ENCODE data around the gene ANKH. TPM values are rescaled to one million over a fixed set of nuclear protein-coding genes. Genes with fewer than 3 reads are reported as not detected.
"Not testable (repeated sequence)": the region's sequence is repeated elsewhere in the genome, so short reads cannot be mapped to it uniquely, and the experiment has no call there.

Gene ANKH
- polyA plus RNA-seq, 4 donors: 33.0 to 82.2 (median 41.9) TPM

- not testable (repeated sequence) for FAIRE-seq; H3K4me3 ChIP-seq (ENCODE audit: low read depth in 1 of 3, low read length in 3 of 3); H3K27ac ChIP-seq (ENCODE audit: low read depth in 1 of 3, low read length in 2 of 3); H3K36me3 ChIP-seq (ENCODE audit: control insufficient read depth in 3 of 3, insufficient read depth in 2 of 3, low read depth in 1 of 3, low read length in 3 of 3); H3K27me3 ChIP-seq (ENCODE audit: control insufficient read depth in 3 of 3, insufficient read depth in 3 of 3, low read length in 3 of 3); DNase-seq; H3K4me1 ChIP-seq (ENCODE audit: control insufficient read depth in 3 of 3, insufficient read depth in 2 of 3, low read depth in 1 of 3, low read length in 2 of 3); H3K9me3 ChIP-seq (ENCODE audit: control insufficient read depth in 2 of 2, insufficient read depth in 1 of 2, low read depth in 1 of 2, low read length in 1 of 2)
- WGBS, 3 donors: 98 to 99% (median 98%) methylated on average over 5 of the region's 7 CpGs
Measured at GRCh38 chr5:14837423-14838122, 34.0 kb downstream of the ANKH start.

GRCh38 chr5:14834584-14835550 lies 36.7 kb downstream of the ANKH start:
- peaks cover 0 to 5% (median 1%) of the 10 kb centered on the region in 3 donors for H3K36me3 ChIP-seq (ENCODE audit: control insufficient read depth in 3 of 3, insufficient read depth in 2 of 3, low read depth in 1 of 3, low read length in 3 of 3)

GRCh38 chr5:14834062-14834461 lies 37.5 kb downstream of the ANKH start:
- Histone ChIP-seq H3K9me3 (ENCODE audit: control insufficient read depth in 2 of 2, insufficient read depth in 1 of 2, low read depth in 1 of 2, low read length in 1 of 2) (no peaks in the 10 kb centered on the region), H3K4me3 (ENCODE audit: low read depth in 1 of 3, low read length in 3 of 3) (no peak overlapping the region), H3K27ac (ENCODE audit: low read depth in 1 of 3, low read length in 2 of 3) (no peak overlapping the region), H3K27me3 (ENCODE audit: control insufficient read depth in 3 of 3, insufficient read depth in 3 of 3, low read length in 3 of 3) (no peaks in the 10 kb centered on the region), H3K36me3 (ENCODE audit: control insufficient read depth in 3 of 3, insufficient read depth in 2 of 3, low read depth in 1 of 3, low read length in 3 of 3) (peaks cover 0 to 5% (median 1%) of the 10 kb centered on the region in 3 donors), H3K4me1 (ENCODE audit: control insufficient read depth in 3 of 3, insufficient read depth in 2 of 3, low read depth in 1 of 3, low read length in 2 of 3) (no peaks in the 10 kb centered on the region)
- FAIRE-seq: no peak
- DNase-seq: no peak
- WGBS, 3 donors: 84 to 95% (median 89%) methylated on average over 2 of the region's 2 CpGs

More at GRCh38 chr5:14834584-14835550, 36.7 kb downstream of the ANKH start:
- DNase-seq (no peak), FAIRE-seq (no peak)
- 91 to 98% (median 95%) methylated on average over 11 of the region's 11 CpGs for WGBS, 3 donors
- H3K9me3 ChIP-seq (ENCODE audit: control insufficient read depth in 2 of 2, insufficient read depth in 1 of 2, low read depth in 1 of 2, low read length in 1 of 2): no peaks in the 10 kb centered on the region
- no peak overlapping the region for H3K27ac ChIP-seq (ENCODE audit: low read depth in 1 of 3, low read length in 2 of 3)
- no peak overlapping the region for H3K4me3 ChIP-seq (ENCODE audit: low read depth in 1 of 3, low read length in 3 of 3)
- no peaks in the 10 kb centered on the region for H3K4me1 ChIP-seq (ENCODE audit: control insufficient read depth in 3 of 3, insufficient read depth in 2 of 3, low read depth in 1 of 3, low read length in 2 of 3)
- no peaks in the 10 kb centered on the region for H3K27me3 ChIP-seq (ENCODE audit: control insufficient read depth in 3 of 3, insufficient read depth in 3 of 3, low read length in 3 of 3)

- Histone ChIP-seq H3K9me3 (ENCODE audit: control insufficient read depth in 2 of 2, insufficient read depth in 1 of 2, low read depth in 1 of 2, low read length in 1 of 2) (no peaks in the 10 kb centered on the region), H3K27me3 (ENCODE audit: control insufficient read depth in 3 of 3, insufficient read depth in 3 of 3, low read length in 3 of 3) (no peaks in the 10 kb centered on the region), H3K36me3 (ENCODE audit: control insufficient read depth in 3 of 3, insufficient read depth in 2 of 3, low read depth in 1 of 3, low read length in 3 of 3) (peaks cover 0 to 13% (median 0%) of the 10 kb centered on the region in 3 donors), H3K27ac (ENCODE audit: low read depth in 1 of 3, low read length in 2 of 3) (no peak overlapping the region), H3K4me1 (ENCODE audit: control insufficient read depth in 3 of 3, insufficient read depth in 2 of 3, low read depth in 1 of 3, low read length in 2 of 3) (no peaks in the 10 kb centered on the region), H3K4me3 (ENCODE audit: low read depth in 1 of 3, low read length in 3 of 3) (no peak overlapping the region)
- 85 to 100% (median 95%) methylated on average over 2 of the region's 2 CpGs for WGBS, 3 donors
- FAIRE-seq: no peak
- DNase-seq: no peak
Measured at GRCh38 chr5:14831006-14831338, 40.6 kb downstream of the ANKH start.

GRCh38 chr5:14830210-14831005 lies 41.2 kb downstream of the ANKH start:
- Histone ChIP-seq H3K9me3 (ENCODE audit: control insufficient read depth in 2 of 2, insufficient read depth in 1 of 2, low read depth in 1 of 2, low read length in 1 of 2) (no peaks in the 10 kb centered on the region), H3K27me3 (ENCODE audit: control insufficient read depth in 3 of 3, insufficient read depth in 3 of 3, low read length in 3 of 3) (no peaks in the 10 kb centered on the region), H3K4me3 (ENCODE audit: low read depth in 1 of 3, low read length in 3 of 3) (no peak overlapping the region), H3K4me1 (ENCODE audit: control insufficient read depth in 3 of 3, insufficient read depth in 2 of 3, low read depth in 1 of 3, low read length in 2 of 3) (no peaks in the 10 kb centered on the region), H3K27ac (ENCODE audit: low read depth in 1 of 3, low read length in 2 of 3) (no peak overlapping the region), H3K36me3 (ENCODE audit: control insufficient read depth in 3 of 3, insufficient read depth in 2 of 3, low read depth in 1 of 3, low read length in 3 of 3) (peaks cover 0 to 13% (median 0%) of the 10 kb centered on the region in 3 donors)
- FAIRE-seq: no peak
- DNase-seq: no peak
- WGBS, 3 donors: 87 to 92% (median 90%) methylated on average over 12 of the region's 12 CpGs

- 94% methylated on average over 3 of the region's 3 CpGs for WGBS, 3 donors
- H3K27ac ChIP-seq (ENCODE audit: low read depth in 1 of 3, low read length in 2 of 3): no peak overlapping the region
- H3K27me3 ChIP-seq (ENCODE audit: control insufficient read depth in 3 of 3, insufficient read depth in 3 of 3, low read length in 3 of 3): no peaks in the 10 kb centered on the region
- FAIRE-seq (no peak), DNase-seq (no peak)
- no peak overlapping the region for H3K4me3 ChIP-seq (ENCODE audit: low read depth in 1 of 3, low read length in 3 of 3)
- H3K36me3 ChIP-seq (ENCODE audit: control insufficient read depth in 3 of 3, insufficient read depth in 2 of 3, low read depth in 1 of 3, low read length in 3 of 3): peaks cover 0 to 13% (median 0%) of the 10 kb centered on the region in 3 donors
- peaks cover 0 to 2% (median 0%) of the 10 kb centered on the region in 3 donors for H3K4me1 ChIP-seq (ENCODE audit: control insufficient read depth in 3 of 3, insufficient read depth in 2 of 3, low read depth in 1 of 3, low read length in 2 of 3)
- H3K9me3 ChIP-seq (ENCODE audit: control insufficient read depth in 2 of 2, insufficient read depth in 1 of 2, low read depth in 1 of 2, low read length in 1 of 2): no peaks in the 10 kb centered on the region
Measured at GRCh38 chr5:14829396-14829795, 42.2 kb downstream of the ANKH start.

GRCh38 chr5:14826714-14827113 lies 44.9 kb downstream of the ANKH start:
- H3K27ac ChIP-seq (ENCODE audit: low read depth in 1 of 3, low read length in 2 of 3): no peak overlapping the region
- DNase-seq: no peak
- 84 to 96% (median 95%) methylated on average over 4 of the region's 4 CpGs for WGBS, 3 donors

GRCh38 chr5:14825977-14826376 lies 45.6 kb downstream of the ANKH start:
- H3K27ac ChIP-seq (ENCODE audit: low read depth in 1 of 3, low read length in 2 of 3): no peak overlapping the region
- FAIRE-seq (no peak), DNase-seq (no peak)
- H3K4me1 ChIP-seq (ENCODE audit: control insufficient read depth in 3 of 3, insufficient read depth in 2 of 3, low read depth in 1 of 3, low read length in 2 of 3): peaks cover 0 to 2% (median 0%) of the 10 kb centered on the region in 3 donors
- WGBS, 3 donors: 82 to 94% (median 93%) methylated on average over 2 of the region's 2 CpGs
- peaks cover 0 to 13% (median 0%) of the 10 kb centered on the region in 3 donors for H3K36me3 ChIP-seq (ENCODE audit: control insufficient read depth in 3 of 3, insufficient read depth in 2 of 3, low read depth in 1 of 3, low read length in 3 of 3)
- H3K9me3 ChIP-seq (ENCODE audit: control insufficient read depth in 2 of 2, insufficient read depth in 1 of 2, low read depth in 1 of 2, low read length in 1 of 2): no peaks in the 10 kb centered on the region
- no peak overlapping the region for H3K4me3 ChIP-seq (ENCODE audit: low read depth in 1 of 3, low read length in 3 of 3)
- no peaks in the 10 kb centered on the region for H3K27me3 ChIP-seq (ENCODE audit: control insufficient read depth in 3 of 3, insufficient read depth in 3 of 3, low read length in 3 of 3)

More at GRCh38 chr5:14826714-14827113, 44.9 kb downstream of the ANKH start:
- H3K9me3 ChIP-seq (ENCODE audit: control insufficient read depth in 2 of 2, insufficient read depth in 1 of 2, low read depth in 1 of 2, low read length in 1 of 2): no peaks in the 10 kb centered on the region
- peaks cover 0 to 2% (median 0%) of the 10 kb centered on the region in 3 donors for H3K4me1 ChIP-seq (ENCODE audit: control insufficient read depth in 3 of 3, insufficient read depth in 2 of 3, low read depth in 1 of 3, low read length in 2 of 3)
- peaks cover 0 to 13% (median 0%) of the 10 kb centered on the region in 3 donors for H3K36me3 ChIP-seq (ENCODE audit: control insufficient read depth in 3 of 3, insufficient read depth in 2 of 3, low read depth in 1 of 3, low read length in 3 of 3)
- no peak overlapping the region for H3K4me3 ChIP-seq (ENCODE audit: low read depth in 1 of 3, low read length in 3 of 3)
- H3K27me3 ChIP-seq (ENCODE audit: control insufficient read depth in 3 of 3, insufficient read depth in 3 of 3, low read length in 3 of 3): no peaks in the 10 kb centered on the region
- FAIRE-seq: no peak
